Lower leg skin (tissue), 3 donors: ENCODE results near the gene CHST5.

Experiments used
- POLR2A ChIP-seq, 2 donors: fragments of 450-650 bp; IDR thresholded peaks; one replicate each; pipeline ENCODE4 v1.6.1; 2016 to 2017; ENCODE audit warnings: antibody characterized with exemption in 2 of 2, mild to moderate bottlenecking in 1 of 2, moderate library complexity in 1 of 2
- TF ChIP-seq, protein P1 (sequence below), 3 donors: fragments of 450-650 bp; IDR thresholded peaks; one replicate each; pipeline ENCODE4 v1.5.1; 2016; ENCODE audit warnings: antibody characterized with exemption in 3 of 3, mild to moderate bottlenecking in 3 of 3, moderate library complexity in 2 of 3

GRCh38 chr16:75566758-75567255 is 30.9 kb upstream of the CHST5 start:
- TF ChIP-seq, protein P1, sequence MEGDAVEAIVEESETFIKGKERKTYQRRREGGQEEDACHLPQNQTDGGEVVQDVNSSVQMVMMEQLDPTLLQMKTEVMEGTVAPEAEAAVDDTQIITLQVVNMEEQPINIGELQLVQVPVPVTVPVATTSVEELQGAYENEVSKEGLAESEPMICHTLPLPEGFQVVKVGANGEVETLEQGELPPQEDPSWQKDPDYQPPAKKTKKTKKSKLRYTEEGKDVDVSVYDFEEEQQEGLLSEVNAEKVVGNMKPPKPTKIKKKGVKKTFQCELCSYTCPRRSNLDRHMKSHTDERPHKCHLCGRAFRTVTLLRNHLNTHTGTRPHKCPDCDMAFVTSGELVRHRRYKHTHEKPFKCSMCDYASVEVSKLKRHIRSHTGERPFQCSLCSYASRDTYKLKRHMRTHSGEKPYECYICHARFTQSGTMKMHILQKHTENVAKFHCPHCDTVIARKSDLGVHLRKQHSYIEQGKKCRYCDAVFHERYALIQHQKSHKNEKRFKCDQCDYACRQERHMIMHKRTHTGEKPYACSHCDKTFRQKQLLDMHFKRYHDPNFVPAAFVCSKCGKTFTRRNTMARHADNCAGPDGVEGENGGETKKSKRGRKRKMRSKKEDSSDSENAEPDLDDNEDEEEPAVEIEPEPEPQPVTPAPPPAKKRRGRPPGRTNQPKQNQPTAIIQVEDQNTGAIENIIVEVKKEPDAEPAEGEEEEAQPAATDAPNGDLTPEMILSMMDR (IDR thresholded peaks at IDR 0.05) = no peak
- no peak for TF ChIP-seq POLR2A (IDR thresholded peaks at IDR 0.05)
